K562 (cell line): ENCODE measurements around the gene CD52. TPM values are rescaled to one million over a fixed set of nuclear protein-coding genes. Genes with fewer than 3 reads are reported as not detected.

Source experiments
- ARHGAP35 ChIP-seq: fragments of 450-650 bp; IDR thresholded peaks from 2 replicates; pipeline ENCODE4 v1.6.1; 2018; ENCODE audit not compliant: partially characterized antibody
- ATF1 ChIP-seq, 2 experiments: fragments of 450-650 bp in 1 of 2; IDR thresholded peaks; 2 replicates each; pipeline ENCODE4 v1.6.1; 2016; ENCODE audit warnings: missing compliant biosample characterization in 1 of 2, missing genetic modification characterization in 1 of 2
- BRCA1 ChIP-seq, 2 experiments: fragments of 450-650 bp in 1 of 2; sonication (generic) in 1 of 2; formaldehyde crosslinking in 1 of 2; IDR thresholded peaks; 2 replicates each; pipeline versions ENCODE4 v1.5.0 to v1.6.1; 2017 to 2020; ENCODE audit warnings: mild to moderate bottlenecking in 1 of 2, missing genetic modification reagents in 1 of 2
- JUN ChIP-seq, 2 experiments: sonication (generic) in 1 of 2; formaldehyde crosslinking in 1 of 2; IDR thresholded peaks; 2 replicates each; pipeline versions ENCODE4 v1.6.1 to v1.8.0; 2012 to 2022; ENCODE audit warnings: borderline replicate concordance in 2 of 2, mild to moderate bottlenecking in 2 of 2, improper control_type of control experiment in 1 of 2, low read depth in 1 of 2, low read length in 1 of 2, missing genetic modification reagents in 1 of 2
- KAT7 ChIP-seq: sonication (generic); formaldehyde crosslinking; IDR thresholded peaks from 2 replicates; pipeline ENCODE4 v1.8.0; 2022; ENCODE audit warnings: missing genetic modification reagents, mild to moderate bottlenecking, borderline replicate concordance
- NEUROD1 ChIP-seq: fragments of 150-350 bp; IDR thresholded peaks from 2 replicates; pipeline ENCODE4 v1.6.1; 2014; ENCODE audit warnings: borderline replicate concordance, low read length, low read depth; ENCODE audit not compliant: partially characterized antibody
- NONO ChIP-seq, 2 experiments: fragments of 200-400 bp in 1 of 2; fragments of 450-650 bp in 1 of 2; formaldehyde crosslinking in 1 of 2; IDR thresholded peaks; 2 replicates each; pipeline ENCODE4 v1.6.1; 2017; ENCODE audit warnings: low read depth in 2 of 2, mild to moderate bottlenecking in 2 of 2, moderate library complexity in 2 of 2, low read length in 1 of 2
- RFX1 ChIP-seq: fragments of 450-650 bp; IDR thresholded peaks from 2 replicates; pipeline ENCODE4 v1.6.1; 2016; ENCODE audit warnings: mild to moderate bottlenecking, moderate library complexity
- SRF ChIP-seq, 2 experiments: fragments of 250-450, 450-650 bp in 1 of 2; sonication (Bioruptor Pico) in 1 of 2; sonication (generic) in 1 of 2; formaldehyde crosslinking; IDR thresholded peaks; 2 replicates each; pipeline versions ENCODE4 v1.5.0 to v1.5.1; 2020 to 2022; ENCODE audit warnings: mild to moderate bottlenecking in 1 of 2, missing genetic modification reagents in 1 of 2
- ZNF3 ChIP-seq: fragments of 250-450 bp; sonication (Bioruptor Pico); IDR thresholded peaks from 2 replicates; pipeline ENCODE4 v1.5.0; 2021; ENCODE audit warnings: mild to moderate bottlenecking, moderate library complexity
- polyA plus RNA-seq, 8 experiments: library from polyadenylated mRNA; depleted of rRNA in 4 of 8; stranded (reverse) in 5 of 8; unstranded in 3 of 8; fragments of >200 nt; fragmentation: Nextera tagmentation in 2 of 8; fragmentation: Illumina TruSeq in 1 of 8; extraction: Ambion mirVana in 2 of 8; extraction: Trizol in 1 of 8; gene quantifications; 2 replicates each; pipeline versions ENCODE4 v1.2.1 to v1.2.3, GENCODE V29; 2011 to 2014; ENCODE audit warnings: inconsistent platforms in 1 of 8, missing spikeins in 1 of 8
- total RNA-seq, 7 experiments: library from RNA; depleted of rRNA in 6 of 7; stranded (reverse); fragments of >200 nt in 6 of 7; fragmentation: Illumina TruSeq in 2 of 7; extraction: Trizol in 2 of 7; gene quantifications; 2 replicates each; pipeline versions ENCODE4 v1.2.1 to v1.2.3, GENCODE V29; 2011 to 2021; ENCODE audit warnings: low replicate concordance in 1 of 7
- TF ChIP-seq, protein P1 (sequence below): sonication (generic); formaldehyde crosslinking; IDR thresholded peaks from 2 replicates; pipeline ENCODE4 v1.8.0; 2022; ENCODE audit warnings: missing genetic modification reagents, mild to moderate bottlenecking, borderline replicate concordance
- TF ChIP-seq, protein P2 (sequence below), 2 experiments: IDR thresholded peaks; 2 replicates each; pipeline ENCODE4 v1.6.1; 2011; ENCODE audit warnings: borderline replicate concordance in 1 of 2, control low read depth in 1 of 2, low read depth in 1 of 2, low read length in 1 of 2, mild to moderate bottlenecking in 1 of 2, mixed read lengths in 1 of 2, moderate library complexity in 1 of 2; ENCODE audit not compliant: insufficient read depth in 1 of 2, insufficient read length in 1 of 2, poor library complexity in 1 of 2, severe bottlenecking in 1 of 2; ENCODE audit errors: extremely low read depth in 1 of 2
- TF ChIP-seq, protein P3 (sequence below): IDR thresholded peaks from 2 replicates; pipeline ENCODE4 v1.6.1; 2014; ENCODE audit warnings: antibody characterized with exemption
- TF ChIP-seq, protein P4 (sequence below): fragments of 450-650 bp; IDR thresholded peaks from 2 replicates; pipeline ENCODE4 v1.6.1; 2017; ENCODE audit warnings: antibody characterized with exemption, mild to moderate bottlenecking

Gene CD52
- total and polyA plus RNA-seq, 9 of the 15 experiments (the other 6 are each of a cell fraction or from before 2014, with no cell fraction given) = 34.9 to 488 (median 173) TPM

GRCh38 chr1:26275580-26276431 lies 42.0 kb upstream of the CD52 start (continued):
- TF ChIP-seq, protein P1, sequence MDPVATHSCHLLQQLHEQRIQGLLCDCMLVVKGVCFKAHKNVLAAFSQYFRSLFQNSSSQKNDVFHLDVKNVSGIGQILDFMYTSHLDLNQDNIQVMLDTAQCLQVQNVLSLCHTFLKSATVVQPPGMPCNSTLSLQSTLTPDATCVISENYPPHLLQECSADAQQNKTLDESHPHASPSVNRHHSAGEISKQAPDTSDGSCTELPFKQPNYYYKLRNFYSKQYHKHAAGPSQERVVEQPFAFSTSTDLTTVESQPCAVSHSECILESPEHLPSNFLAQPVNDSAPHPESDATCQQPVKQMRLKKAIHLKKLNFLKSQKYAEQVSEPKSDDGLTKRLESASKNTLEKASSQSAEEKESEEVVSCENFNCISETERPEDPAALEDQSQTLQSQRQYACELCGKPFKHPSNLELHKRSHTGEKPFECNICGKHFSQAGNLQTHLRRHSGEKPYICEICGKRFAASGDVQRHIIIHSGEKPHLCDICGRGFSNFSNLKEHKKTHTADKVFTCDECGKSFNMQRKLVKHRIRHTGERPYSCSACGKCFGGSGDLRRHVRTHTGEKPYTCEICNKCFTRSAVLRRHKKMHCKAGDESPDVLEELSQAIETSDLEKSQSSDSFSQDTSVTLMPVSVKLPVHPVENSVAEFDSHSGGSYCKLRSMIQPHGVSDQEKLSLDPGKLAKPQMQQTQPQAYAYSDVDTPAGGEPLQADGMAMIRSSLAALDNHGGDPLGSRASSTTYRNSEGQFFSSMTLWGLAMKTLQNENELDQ (CRISPR knock-in tag) = no peak
- peak in 1 of 2 experiments; percentile 52; a peak in 1 of 4 replicates for TF ChIP-seq NONO (IDR thresholded peaks at IDR 0.05; ENCODE audit: low read depth in 2 of 2, low read length in 1 of 2)
- TF ChIP-seq KAT7 (CRISPR knock-in tag) = no peak
- TF ChIP-seq NEUROD1 = peak; percentile 40
- no peak for TF ChIP-seq ZNF3
- TF ChIP-seq SRF (CRISPR knock-in tag; IDR thresholded peaks at IDR 0.05) = 0 out of 4 replicates have a peak, but pooled peaks of 1 of the 2 experiments have one; percentile 35
- TF ChIP-seq ATF1 (CRISPR knock-in tag; IDR thresholded peaks at IDR 0.05) = no peak
- TF ChIP-seq ATF1 (tag; IDR thresholded peaks at IDR 0.05) = no peak; the same call in 1 of the 2 replicates
- TF ChIP-seq, protein P2, sequence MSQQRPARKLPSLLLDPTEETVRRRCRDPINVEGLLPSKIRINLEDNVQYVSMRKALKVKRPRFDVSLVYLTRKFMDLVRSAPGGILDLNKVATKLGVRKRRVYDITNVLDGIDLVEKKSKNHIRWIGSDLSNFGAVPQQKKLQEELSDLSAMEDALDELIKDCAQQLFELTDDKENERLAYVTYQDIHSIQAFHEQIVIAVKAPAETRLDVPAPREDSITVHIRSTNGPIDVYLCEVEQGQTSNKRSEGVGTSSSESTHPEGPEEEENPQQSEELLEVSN (IDR thresholded peaks at IDR 0.05; ENCODE audit: borderline replicate concordance in 1 of 2, extremely low read depth in 1 of 2, insufficient read depth in 1 of 2, insufficient read length in 1 of 2, low read depth in 1 of 2, low read length in 1 of 2, poor library complexity in 1 of 2, severe bottlenecking in 1 of 2) = peak in 1 of 2 experiments; percentile 45
- TF ChIP-seq, protein P3, sequence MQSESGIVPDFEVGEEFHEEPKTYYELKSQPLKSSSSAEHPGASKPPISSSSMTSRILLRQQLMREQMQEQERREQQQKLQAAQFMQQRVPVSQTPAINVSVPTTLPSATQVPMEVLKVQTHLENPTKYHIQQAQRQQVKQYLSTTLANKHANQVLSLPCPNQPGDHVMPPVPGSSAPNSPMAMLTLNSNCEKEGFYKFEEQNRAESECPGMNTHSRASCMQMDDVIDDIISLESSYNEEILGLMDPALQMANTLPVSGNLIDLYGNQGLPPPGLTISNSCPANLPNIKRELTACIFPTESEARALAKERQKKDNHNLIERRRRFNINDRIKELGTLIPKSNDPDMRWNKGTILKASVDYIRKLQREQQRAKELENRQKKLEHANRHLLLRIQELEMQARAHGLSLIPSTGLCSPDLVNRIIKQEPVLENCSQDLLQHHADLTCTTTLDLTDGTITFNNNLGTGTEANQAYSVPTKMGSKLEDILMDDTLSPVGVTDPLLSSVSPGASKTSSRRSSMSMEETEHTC = peak; percentile 77; the same call in 1 of the 2 replicates
- no peak for TF ChIP-seq ARHGAP35
- TF ChIP-seq JUN (IDR thresholded peaks at IDR 0.05; ENCODE audit: borderline replicate concordance, low read depth, low read length) = peak; percentile 62
- TF ChIP-seq JUN (CRISPR knock-in tag; IDR thresholded peaks at IDR 0.05; ENCODE audit: borderline replicate concordance) = no peak
- TF ChIP-seq, protein P4, sequence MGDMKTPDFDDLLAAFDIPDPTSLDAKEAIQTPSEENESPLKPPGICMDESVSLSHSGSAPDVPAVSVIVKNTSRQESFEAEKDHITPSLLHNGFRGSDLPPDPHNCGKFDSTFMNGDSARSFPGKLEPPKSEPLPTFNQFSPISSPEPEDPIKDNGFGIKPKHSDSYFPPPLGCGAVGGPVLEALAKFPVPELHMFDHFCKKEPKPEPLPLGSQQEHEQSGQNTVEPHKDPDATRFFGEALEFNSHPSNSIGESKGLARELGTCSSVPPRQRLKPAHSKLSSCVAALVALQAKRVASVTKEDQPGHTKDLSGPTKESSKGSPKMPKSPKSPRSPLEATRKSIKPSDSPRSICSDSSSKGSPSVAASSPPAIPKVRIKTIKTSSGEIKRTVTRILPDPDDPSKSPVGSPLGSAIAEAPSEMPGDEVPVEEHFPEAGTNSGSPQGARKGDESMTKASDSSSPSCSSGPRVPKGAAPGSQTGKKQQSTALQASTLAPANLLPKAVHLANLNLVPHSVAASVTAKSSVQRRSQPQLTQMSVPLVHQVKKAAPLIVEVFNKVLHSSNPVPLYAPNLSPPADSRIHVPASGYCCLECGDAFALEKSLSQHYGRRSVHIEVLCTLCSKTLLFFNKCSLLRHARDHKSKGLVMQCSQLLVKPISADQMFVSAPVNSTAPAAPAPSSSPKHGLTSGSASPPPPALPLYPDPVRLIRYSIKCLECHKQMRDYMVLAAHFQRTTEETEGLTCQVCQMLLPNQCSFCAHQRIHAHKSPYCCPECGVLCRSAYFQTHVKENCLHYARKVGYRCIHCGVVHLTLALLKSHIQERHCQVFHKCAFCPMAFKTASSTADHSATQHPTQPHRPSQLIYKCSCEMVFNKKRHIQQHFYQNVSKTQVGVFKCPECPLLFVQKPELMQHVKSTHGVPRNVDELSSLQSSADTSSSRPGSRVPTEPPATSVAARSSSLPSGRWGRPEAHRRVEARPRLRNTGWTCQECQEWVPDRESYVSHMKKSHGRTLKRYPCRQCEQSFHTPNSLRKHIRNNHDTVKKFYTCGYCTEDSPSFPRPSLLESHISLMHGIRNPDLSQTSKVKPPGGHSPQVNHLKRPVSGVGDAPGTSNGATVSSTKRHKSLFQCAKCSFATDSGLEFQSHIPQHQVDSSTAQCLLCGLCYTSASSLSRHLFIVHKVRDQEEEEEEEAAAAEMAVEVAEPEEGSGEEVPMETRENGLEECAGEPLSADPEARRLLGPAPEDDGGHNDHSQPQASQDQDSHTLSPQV = peak; percentile 85
- TF ChIP-seq RFX1 = no peak
- no peak for TF ChIP-seq BRCA1 (IDR thresholded peaks at IDR 0.05)
- no peak for TF ChIP-seq BRCA1 (CRISPR knock-in tag; IDR thresholded peaks at IDR 0.05)
